Right lobe of liver (tissue), 4 donors: ENCODE measurements around the gene PTGS1.

Experiments used
- POLR2A ChIP-seq: fragments of 450-650 bp; IDR thresholded peaks from one replicate; pipeline ENCODE4 v1.6.1; 2017; ENCODE audit warnings: antibody characterized with exemption, mild to moderate bottlenecking
- TF ChIP-seq, protein P1 (sequence below), 4 donors: fragments of 200-600 bp in 3 of 4; fragments of 450-650 bp in 1 of 4; IDR thresholded peaks; one replicate each; pipeline versions ENCODE4 v1.5.1 to v1.8.0; 2016 to 2022; ENCODE audit warnings: antibody characterized with exemption in 4 of 4, mild to moderate bottlenecking in 2 of 4
- donor health status: DM: no; HTN: no; CAD: no.
- donor health status: DM: no; HTN: no; CAD: no.
- donor health status: DM: no; HTN: yes; CAD: no.

DNA sequence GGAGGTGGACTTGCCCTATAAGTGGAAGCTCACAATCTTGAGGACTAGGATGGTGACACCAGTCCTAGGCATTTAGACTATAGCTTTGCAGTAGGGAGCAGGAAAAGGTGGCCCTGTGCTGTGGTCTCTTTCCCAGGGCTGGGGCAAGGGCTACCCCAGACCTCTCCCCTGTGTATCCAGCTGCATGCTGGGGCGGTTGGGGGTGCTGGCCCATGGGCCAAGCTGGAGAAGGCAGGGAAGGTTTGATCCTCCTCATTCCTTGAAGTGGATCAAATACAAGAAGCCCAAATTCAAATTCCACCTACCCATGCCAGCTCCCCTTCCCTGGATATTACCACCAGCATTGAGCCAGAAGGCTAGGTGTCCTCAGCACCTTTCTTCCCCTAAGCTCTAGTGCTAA, 2.2 kb upstream of the PTGS1 start:
- TF ChIP-seq, protein P1, sequence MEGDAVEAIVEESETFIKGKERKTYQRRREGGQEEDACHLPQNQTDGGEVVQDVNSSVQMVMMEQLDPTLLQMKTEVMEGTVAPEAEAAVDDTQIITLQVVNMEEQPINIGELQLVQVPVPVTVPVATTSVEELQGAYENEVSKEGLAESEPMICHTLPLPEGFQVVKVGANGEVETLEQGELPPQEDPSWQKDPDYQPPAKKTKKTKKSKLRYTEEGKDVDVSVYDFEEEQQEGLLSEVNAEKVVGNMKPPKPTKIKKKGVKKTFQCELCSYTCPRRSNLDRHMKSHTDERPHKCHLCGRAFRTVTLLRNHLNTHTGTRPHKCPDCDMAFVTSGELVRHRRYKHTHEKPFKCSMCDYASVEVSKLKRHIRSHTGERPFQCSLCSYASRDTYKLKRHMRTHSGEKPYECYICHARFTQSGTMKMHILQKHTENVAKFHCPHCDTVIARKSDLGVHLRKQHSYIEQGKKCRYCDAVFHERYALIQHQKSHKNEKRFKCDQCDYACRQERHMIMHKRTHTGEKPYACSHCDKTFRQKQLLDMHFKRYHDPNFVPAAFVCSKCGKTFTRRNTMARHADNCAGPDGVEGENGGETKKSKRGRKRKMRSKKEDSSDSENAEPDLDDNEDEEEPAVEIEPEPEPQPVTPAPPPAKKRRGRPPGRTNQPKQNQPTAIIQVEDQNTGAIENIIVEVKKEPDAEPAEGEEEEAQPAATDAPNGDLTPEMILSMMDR (IDR thresholded peaks at IDR 0.05): no peak
- no peak for TF ChIP-seq POLR2A
